Measurements from ENCODE around the gene LNPEP. TPM values are rescaled to one million over a fixed set of nuclear protein-coding genes. Genes with fewer than 3 reads are reported as not detected.

Gene LNPEP
- total and polyA plus RNA-seq, 4 donors: 4.6 to 78.9 (median 19.0) TPM

- no peaks in the 10 kb centered on the region for H3K9me3 ChIP-seq (ENCODE audit: control insufficient read depth in 4 of 4, insufficient read depth in 3 of 4, low read length in 3 of 4)
- WGBS, 2 donors: 74 to 83% methylated on average over 6 of the region's 6 CpGs
- no peaks in the 10 kb centered on the region for H3K27me3 ChIP-seq (ENCODE audit: control insufficient read depth in 3 of 3, insufficient read depth in 3 of 3, low read length in 2 of 3)
- H3K4me3 ChIP-seq: no peak overlapping the region
- no peak overlapping the region for H3K9ac ChIP-seq (ENCODE audit: insufficient read depth in 1 of 2, low read length in 2 of 2)
- ATAC-seq (ENCODE audit: insufficient read depth, low FRiP score): no peak
- H3K36me3 ChIP-seq (ENCODE audit: control insufficient read depth in 4 of 4, insufficient read depth in 4 of 4, low read length in 4 of 4): peaks cover 5 to 12% (median 10%) of the 10 kb centered on the region in 4 donors
- no peak overlapping the region for H3K27ac ChIP-seq (ENCODE audit: low read depth in 1 of 2, low read length in 1 of 2)
- peaks cover 0 to 19% (median 3%) of the 10 kb centered on the region in 5 donors for H3K4me1 ChIP-seq (ENCODE audit: control insufficient read depth in 5 of 5, insufficient read depth in 5 of 5, low read length in 5 of 5)
- no peak for DNase-seq
- TF ChIP-seq CTCF (IDR thresholded peaks at IDR 0.05; ENCODE audit: control extremely low read depth, extremely low read depth): no peak
Measured at GRCh38 chr5:96977228-96977627, 41.3 kb downstream of the LNPEP start.

- ATAC-seq (ENCODE audit: insufficient read depth, low FRiP score) (no peak), DNase-seq (no peak)
- TF ChIP-seq CTCF (IDR thresholded peaks at IDR 0.05; ENCODE audit: control extremely low read depth, extremely low read depth): no peak
- no peak overlapping the region for H3K9ac ChIP-seq (ENCODE audit: insufficient read depth in 1 of 2, low read length in 2 of 2)
- peaks cover 0 to 10% (median 1%) of the 10 kb centered on the region in 5 donors for H3K4me1 ChIP-seq (ENCODE audit: control insufficient read depth in 5 of 5, insufficient read depth in 5 of 5, low read length in 5 of 5)
- peaks cover 7 to 12% (median 10%) of the 10 kb centered on the region in 4 donors for H3K36me3 ChIP-seq (ENCODE audit: control insufficient read depth in 4 of 4, insufficient read depth in 4 of 4, low read length in 4 of 4)
- 92 to 94% methylated on average over 5 of the region's 5 CpGs for WGBS, 2 donors
- no peak overlapping the region for H3K27ac ChIP-seq (ENCODE audit: low read depth in 1 of 2, low read length in 1 of 2)
- no peaks in the 10 kb centered on the region for H3K9me3 ChIP-seq (ENCODE audit: control insufficient read depth in 4 of 4, insufficient read depth in 3 of 4, low read length in 3 of 4)
- H3K4me3 ChIP-seq: no peak overlapping the region
- H3K27me3 ChIP-seq (ENCODE audit: control insufficient read depth in 3 of 3, insufficient read depth in 3 of 3, low read length in 2 of 3): no peaks in the 10 kb centered on the region
Measured at GRCh38 chr5:96978812-96979449, 43.1 kb downstream of the LNPEP start.

- H3K27me3 ChIP-seq (ENCODE audit: control insufficient read depth in 3 of 3, insufficient read depth in 3 of 3, low read length in 2 of 3): no peaks in the 10 kb centered on the region
- TF ChIP-seq CTCF (IDR thresholded peaks at IDR 0.05; ENCODE audit: control extremely low read depth, extremely low read depth): no peak
- no peaks in the 10 kb centered on the region for H3K9me3 ChIP-seq (ENCODE audit: control insufficient read depth in 4 of 4, insufficient read depth in 3 of 4, low read length in 3 of 4)
- peaks cover 4 to 20% (median 7%) of the 10 kb centered on the region in 4 donors for H3K36me3 ChIP-seq (ENCODE audit: control insufficient read depth in 4 of 4, insufficient read depth in 4 of 4, low read length in 4 of 4)
- DNase-seq: peak in 1 of 3 donors; percentile 40
- 0 to 72% methylated on average over 1 of the region's 1 CpG for WGBS, 2 donors
- H3K9ac ChIP-seq (ENCODE audit: insufficient read depth in 1 of 2, low read length in 2 of 2): peak overlapping the region in 1 of 2 donors; percentile 18
- H3K27ac ChIP-seq (ENCODE audit: low read depth in 1 of 2, low read length in 1 of 2): no peak overlapping the region
- ATAC-seq (ENCODE audit: insufficient read depth, low FRiP score): no peak
- H3K4me1 ChIP-seq (ENCODE audit: control insufficient read depth in 5 of 5, insufficient read depth in 5 of 5, low read length in 5 of 5): peaks cover 0 to 3% (median 0%) of the 10 kb centered on the region in 5 donors
- H3K4me3 ChIP-seq: no peak overlapping the region
Measured at GRCh38 chr5:96984506-96985192, 48.8 kb downstream of the LNPEP start.

All from lung (tissue), 12 donors.